GM18526 (cell line): ENCODE measurements around the gene EIF3B.

ENCODE experiments used
- POLR2A ChIP-seq: IDR thresholded peaks from 3 replicates; pipeline ENCODE4 v1.6.1; 2011; ENCODE audit not compliant: insufficient read length; ENCODE audit errors: extremely low read depth

The EIF3B gene

DNA sequence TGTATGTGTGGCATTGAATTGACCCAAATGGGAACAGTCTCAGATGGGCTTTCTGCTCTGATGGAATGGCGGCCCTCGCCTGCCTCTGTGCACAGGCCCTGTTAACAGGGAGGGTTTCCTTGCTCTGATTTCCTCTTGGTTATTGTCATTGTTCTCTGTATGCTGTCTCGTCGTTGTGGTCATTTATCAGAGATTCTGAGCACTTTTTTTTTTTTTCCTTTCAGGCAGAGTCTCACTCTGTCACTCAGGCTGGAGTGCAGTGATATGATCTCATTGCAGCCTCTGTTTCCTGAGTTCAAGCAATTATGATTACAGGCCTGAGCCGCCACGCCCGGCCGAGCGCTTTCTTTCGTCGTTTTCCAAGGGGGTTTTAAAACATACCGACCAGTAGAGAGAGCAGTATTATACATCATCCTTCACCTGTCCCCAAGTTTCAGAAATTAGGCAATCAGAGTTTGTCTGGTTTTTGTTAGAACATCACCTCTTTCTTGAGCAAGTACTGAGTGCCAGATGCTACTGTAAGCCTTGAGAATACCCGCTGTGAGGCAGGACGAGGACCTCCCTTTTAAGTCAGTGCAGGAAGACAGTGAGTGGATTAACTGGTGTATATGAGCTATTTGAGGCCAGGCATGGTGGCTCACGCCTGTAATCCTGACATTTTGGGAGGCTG lies 55.3 kb downstream of the EIF3B start:
- no peak for TF ChIP-seq POLR2A

DNA sequence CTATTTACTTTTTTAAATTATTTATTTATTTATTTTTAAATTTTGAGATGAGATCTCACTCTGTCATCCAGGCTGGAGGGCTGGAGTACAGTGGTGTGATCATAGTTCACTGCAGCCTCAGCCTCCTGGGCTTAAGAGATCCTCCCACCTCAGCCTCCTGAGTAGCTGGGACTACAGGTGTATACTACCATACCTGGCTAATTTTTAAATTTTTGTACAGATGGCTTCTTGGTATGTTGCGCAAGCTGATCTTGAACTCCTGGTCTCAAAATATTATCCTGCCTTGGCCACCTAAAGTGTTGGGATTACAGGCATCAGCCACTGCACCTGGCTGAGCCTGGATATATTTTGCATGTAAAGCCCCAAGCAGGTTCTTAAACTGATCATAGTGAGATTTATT lies 56.4 kb downstream of the EIF3B start:
- no peak for TF ChIP-seq POLR2A

DNA sequence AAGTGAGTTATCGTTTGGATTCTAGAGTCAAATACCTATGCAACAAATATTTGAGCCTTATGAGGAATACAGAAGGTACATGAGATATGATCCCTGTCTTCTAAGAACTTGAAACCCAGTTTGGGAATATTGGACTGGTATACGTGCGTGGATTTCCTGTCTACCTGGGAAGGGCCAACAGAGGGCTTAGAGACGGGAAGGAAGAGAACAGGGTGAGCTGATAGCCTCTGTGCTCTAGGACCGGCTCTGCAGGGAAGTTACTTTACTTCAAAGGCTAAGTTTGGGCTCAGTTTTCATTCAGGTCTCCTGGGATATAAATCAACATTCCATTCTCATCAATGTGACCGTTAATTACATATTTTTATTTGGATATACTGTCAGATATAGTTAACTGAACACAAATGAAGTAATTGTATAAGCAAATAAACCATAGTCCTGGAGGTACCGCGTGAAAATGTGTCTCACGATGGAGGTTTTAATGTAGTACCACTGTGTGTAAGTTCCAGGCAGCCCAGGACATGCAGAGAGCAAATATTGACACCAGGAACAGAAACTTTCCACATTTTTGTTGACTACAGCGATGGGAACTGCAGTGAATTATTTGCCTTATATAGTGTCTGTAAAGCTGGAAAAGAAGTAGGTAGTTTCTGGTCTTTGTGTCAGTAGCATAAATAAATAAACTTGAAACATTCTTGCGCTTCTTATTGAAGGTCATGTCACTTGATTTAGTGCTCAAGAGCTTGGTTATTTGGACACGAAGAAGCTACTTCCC lies 57.4 kb downstream of the EIF3B start:
- no peak for TF ChIP-seq POLR2A

DNA sequence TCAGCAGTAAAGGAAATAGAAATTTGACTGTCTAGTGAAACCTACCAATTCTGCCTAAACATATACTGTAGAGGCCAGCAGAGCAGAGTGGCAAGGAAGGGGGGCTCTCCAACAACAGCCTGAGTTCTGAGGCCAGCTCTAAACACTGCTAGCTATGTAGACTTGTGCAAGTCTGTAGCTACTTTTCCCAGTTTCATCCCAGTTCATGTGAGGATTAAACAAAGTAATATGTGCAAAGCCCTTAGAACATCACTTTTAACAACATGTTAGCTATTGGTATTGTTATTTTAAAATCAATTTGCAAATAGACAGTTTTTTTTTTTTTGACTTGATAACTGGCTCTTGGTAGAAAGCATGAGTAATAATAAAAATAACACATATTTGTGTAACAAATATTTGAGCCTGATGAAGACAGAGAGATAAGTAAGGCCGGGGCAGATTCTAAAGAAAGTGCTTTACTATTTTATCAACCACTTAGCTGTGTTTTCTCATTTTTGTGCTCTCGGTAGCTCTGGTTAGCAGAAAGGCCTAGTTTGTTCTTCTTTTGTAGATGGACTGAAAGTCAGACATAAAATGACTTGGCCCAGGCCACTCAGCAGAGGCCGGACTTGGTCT lies 58.1 kb downstream of the EIF3B start:
- no peak for TF ChIP-seq POLR2A

DNA sequence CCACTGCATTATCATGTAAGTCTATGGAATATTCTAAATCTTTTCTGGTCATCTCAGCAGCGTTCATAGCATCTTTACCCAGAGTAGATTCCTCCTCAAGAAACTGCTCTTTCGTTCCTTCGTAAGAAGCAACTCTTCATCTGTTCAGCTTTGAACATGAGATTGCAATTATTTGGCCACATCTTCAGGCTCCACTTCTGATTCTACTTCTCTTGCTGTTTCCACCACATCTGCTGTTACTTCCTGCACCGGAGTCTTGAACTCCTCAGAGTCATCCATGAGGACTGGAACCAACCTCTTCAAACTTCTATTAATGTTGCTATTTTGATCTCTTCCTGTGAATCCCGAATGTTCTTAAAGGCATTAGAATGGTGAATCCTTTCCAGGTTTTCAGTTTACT lies 61.4 kb downstream of the EIF3B start:
- no peak for TF ChIP-seq POLR2A

DNA sequence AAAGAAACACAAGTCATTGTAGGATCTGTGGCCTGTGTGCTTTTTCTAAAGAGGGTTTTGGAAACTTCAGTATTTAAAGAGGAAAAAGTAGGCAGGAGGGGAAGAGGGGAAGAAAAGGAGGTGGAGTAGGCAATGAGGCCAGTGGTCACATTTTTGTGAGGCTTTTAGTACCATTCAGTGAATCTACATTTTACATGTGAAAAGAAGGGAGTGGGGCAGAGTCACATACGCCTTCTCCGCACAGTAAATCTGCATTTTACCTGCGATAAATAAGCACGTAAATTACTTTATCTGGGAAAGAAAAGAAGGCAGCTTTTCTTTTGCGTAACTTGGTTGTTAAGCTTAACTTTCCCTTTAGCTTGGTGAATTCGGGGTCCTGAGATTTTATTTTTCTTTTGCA lies 62.0 kb downstream of the EIF3B start:
- TF ChIP-seq POLR2A, result no peak

DNA sequence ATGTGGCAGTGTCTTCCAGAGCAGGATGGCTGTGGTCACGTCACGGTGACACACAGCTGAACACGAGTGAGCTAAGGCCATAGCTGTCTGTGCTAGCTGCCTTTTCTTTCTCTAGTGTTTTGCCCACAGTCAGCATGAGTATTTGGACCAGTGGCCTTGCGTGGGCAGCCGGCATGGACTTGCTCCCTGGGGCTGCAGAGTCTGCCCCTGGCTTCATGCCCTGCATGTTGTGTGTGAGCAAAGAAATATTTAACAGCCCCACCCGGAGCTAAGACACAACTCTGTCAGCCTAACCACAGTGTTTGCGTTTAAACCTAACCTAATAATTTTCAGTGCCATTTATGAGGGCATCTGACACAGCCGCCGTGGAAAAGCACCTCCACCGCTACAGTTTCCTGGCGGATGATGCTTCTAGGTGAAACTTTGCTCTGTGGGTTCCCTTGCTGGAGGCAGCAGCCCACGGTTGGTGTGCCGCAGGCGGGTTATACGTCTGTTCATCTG lies 63.4 kb downstream of the EIF3B start:
- TF ChIP-seq POLR2A, result no peak

DNA sequence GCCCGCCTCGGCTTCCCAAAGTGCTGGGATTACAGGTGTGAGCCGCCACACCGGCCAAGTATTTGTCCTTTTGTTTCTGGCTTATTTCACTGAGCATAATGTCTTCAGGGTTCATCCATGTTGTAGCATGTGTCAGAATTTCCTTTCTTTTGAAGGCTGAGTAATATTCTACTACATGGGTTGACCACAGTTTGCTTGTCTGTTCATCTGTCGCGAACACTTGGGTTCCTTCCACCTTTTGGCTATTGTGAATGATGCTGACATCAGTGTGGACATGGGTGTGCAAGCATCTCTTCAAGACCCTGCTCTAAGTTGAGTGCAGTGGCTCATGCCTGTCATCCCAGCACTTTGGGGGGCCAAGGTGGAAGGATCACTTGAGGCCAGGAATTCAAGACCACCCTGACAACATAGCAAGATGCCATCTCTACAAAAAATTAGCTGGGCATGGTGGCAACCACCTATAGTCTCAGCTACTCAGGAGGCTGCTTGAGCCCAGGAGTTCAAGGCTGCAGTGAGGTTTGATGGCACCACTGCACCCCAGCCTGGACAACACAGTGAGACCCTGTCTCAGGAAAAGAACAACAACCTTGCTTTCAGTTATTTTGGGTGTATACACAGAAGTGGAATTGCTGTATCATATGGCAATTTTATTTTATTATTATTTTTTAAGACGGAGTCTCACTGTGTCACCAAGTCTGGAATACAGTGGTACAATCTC lies 65.7 kb downstream of the EIF3B start:
- no peak for TF ChIP-seq POLR2A

DNA sequence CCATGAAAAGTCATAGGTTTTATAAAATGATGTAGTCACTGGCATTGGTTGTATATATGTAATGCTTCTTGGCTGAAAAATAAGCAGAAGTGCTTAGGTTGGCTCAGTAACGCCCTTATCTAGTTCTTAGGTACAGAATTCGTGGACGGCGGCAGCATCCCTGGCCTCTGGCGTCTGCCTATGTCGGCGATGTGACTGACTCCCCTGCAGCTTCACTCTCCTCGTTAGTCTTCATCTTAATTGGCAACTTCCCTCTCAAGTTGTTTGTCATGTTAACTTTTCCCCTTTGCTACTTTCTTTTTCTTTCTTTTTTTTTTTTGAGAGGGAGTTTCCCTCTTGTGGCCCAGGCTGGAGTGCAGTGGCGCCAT lies 67.3 kb downstream of the EIF3B start:
- no peak for TF ChIP-seq POLR2A

DNA sequence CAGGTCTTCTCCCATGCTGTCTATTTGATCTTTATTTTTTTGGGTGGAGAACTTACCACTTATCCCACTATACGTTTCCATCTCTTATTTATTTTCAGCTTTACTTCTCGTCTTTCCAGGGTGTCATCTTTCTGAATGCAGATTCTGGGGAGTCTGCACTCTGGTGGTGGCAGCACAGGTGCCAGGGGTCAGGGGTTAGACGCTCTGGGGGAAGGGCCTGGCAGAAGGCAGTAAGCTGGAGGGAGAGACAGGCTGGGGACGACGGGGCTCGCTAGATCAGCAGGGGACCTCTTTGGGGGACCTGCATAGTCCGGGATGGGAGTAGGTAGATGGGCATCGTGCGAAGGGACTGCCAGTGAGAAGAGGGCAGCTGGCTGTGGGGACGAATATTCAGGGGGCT lies 71.1 kb downstream of the EIF3B start:
- no peak for TF ChIP-seq POLR2A
